Mesenchymal stem cell (in vitro differentiated cells and primary cell): Measurements from ENCODE around the gene PCGF5.

ENCODE experiments used
- DNase-seq: peaks from one replicate; pipeline ENCODE4 v3.0.0-alpha.2; 2013
- H2AFZ ChIP-seq: one replicate; pipeline ENCODE4 v1.6.1; 2013; ENCODE audit warnings: low read depth, mild to moderate bottlenecking, control low read depth, inconsistent platforms, low read length, moderate library complexity
- H2AK5ac ChIP-seq: 2 replicates; pipeline ENCODE4 v1.6.1; 2013; ENCODE audit warnings: low read length, moderate library complexity, mild to moderate bottlenecking, inconsistent platforms; ENCODE audit not compliant: severe bottlenecking
- H2BK120ac ChIP-seq: one replicate; pipeline ENCODE4 v1.6.1; 2013; ENCODE audit warnings: low read depth, mild to moderate bottlenecking, inconsistent platforms, low read length, moderate library complexity
- H2BK12ac ChIP-seq, 2 experiments: one replicate each; pipeline ENCODE4 v1.6.1; 2013; ENCODE audit warnings: inconsistent platforms in 2 of 2, low read length in 2 of 2, mild to moderate bottlenecking in 2 of 2, moderate library complexity in 2 of 2, control low read depth in 1 of 2
- H2BK15ac ChIP-seq: one replicate; pipeline ENCODE4 v1.6.1; 2013; ENCODE audit warnings: mild to moderate bottlenecking, low read depth, inconsistent platforms; ENCODE audit not compliant: poor library complexity, severe bottlenecking
- H2BK5ac ChIP-seq: 2 replicates; pipeline ENCODE4 v1.6.1; 2013; ENCODE audit warnings: low read depth, mild to moderate bottlenecking, low read length, control low read depth, inconsistent platforms; ENCODE audit not compliant: poor library complexity, severe bottlenecking
- H3K14ac ChIP-seq, 2 experiments: one replicate each; pipeline ENCODE4 v1.6.1; 2013; ENCODE audit warnings: inconsistent platforms in 2 of 2, low read length in 2 of 2, control low read depth in 1 of 2, mild to moderate bottlenecking in 1 of 2, moderate library complexity in 1 of 2
- H3K18ac ChIP-seq, 2 experiments: one replicate each; pipeline ENCODE4 v1.6.1; 2013; ENCODE audit warnings: inconsistent platforms in 2 of 2, low read length in 2 of 2, control low read depth in 1 of 2, low read depth in 1 of 2, mild to moderate bottlenecking in 1 of 2
- H3K23ac ChIP-seq, 2 experiments: one replicate each; pipeline ENCODE4 v1.6.1; 2013; ENCODE audit warnings: inconsistent platforms in 2 of 2, low read length in 2 of 2, mild to moderate bottlenecking in 2 of 2, moderate library complexity in 2 of 2, control low read depth in 1 of 2
- H3K27ac ChIP-seq: 2 replicates; pipeline ENCODE4 v1.5.1; 2013; ENCODE audit warnings: mild to moderate bottlenecking, moderate library complexity, low read length, control low read depth, inconsistent platforms; ENCODE audit not compliant: poor library complexity, severe bottlenecking
- H3K27me3 ChIP-seq, 2 experiments: 2 replicates each; pipeline versions ENCODE4 v1.6.1 to v1.7.0; 2013; ENCODE audit warnings: low read length in 2 of 2, mild to moderate bottlenecking in 2 of 2, moderate library complexity in 2 of 2, control low read depth in 1 of 2, inconsistent platforms in 1 of 2; ENCODE audit not compliant: control insufficient read depth in 1 of 2, insufficient read depth in 1 of 2
- H3K36me3 ChIP-seq, 2 experiments: 2 replicates each; pipeline versions ENCODE4 v1.6.1 to v1.7.0; 2013; ENCODE audit warnings: low read length in 2 of 2, control low read depth in 1 of 2, inconsistent platforms in 1 of 2, low read depth in 1 of 2, mild to moderate bottlenecking in 1 of 2; ENCODE audit not compliant: insufficient read depth in 2 of 2, control insufficient read depth in 1 of 2
- H3K4ac ChIP-seq, 2 experiments: one replicate each; pipeline ENCODE4 v1.6.1; 2013; ENCODE audit warnings: inconsistent platforms in 2 of 2, low read length in 2 of 2, mild to moderate bottlenecking in 2 of 2, moderate library complexity in 2 of 2, control low read depth in 1 of 2, low read depth in 1 of 2
- H3K4me1 ChIP-seq: 2 replicates; pipeline ENCODE4 v1.6.1; 2013; ENCODE audit warnings: low read depth, low read length, control low read depth; ENCODE audit not compliant: control insufficient read depth, insufficient read depth
- H3K4me2 ChIP-seq: 2 replicates; pipeline ENCODE4 v1.6.1; 2013; ENCODE audit warnings: low read length, mild to moderate bottlenecking, inconsistent platforms; ENCODE audit not compliant: poor library complexity, severe bottlenecking
- H3K4me3 ChIP-seq, 2 experiments: 2 replicates each; pipeline versions ENCODE4 v1.5.1 to v1.7.0; 2013; ENCODE audit warnings: low read length in 2 of 2, mild to moderate bottlenecking in 2 of 2, control low read depth in 1 of 2, low read depth in 1 of 2; ENCODE audit not compliant: insufficient read depth in 1 of 2
- H3K79me1 ChIP-seq: replicated peaks from 2 replicates; pipeline ENCODE4 v1.6.1; 2013; ENCODE audit warnings: mild to moderate bottlenecking, control low read depth, low read length, inconsistent platforms; ENCODE audit not compliant: poor library complexity, severe bottlenecking
- H3K9ac ChIP-seq: 2 replicates; pipeline ENCODE4 v1.7.0; 2013; ENCODE audit warnings: mild to moderate bottlenecking, low read length, moderate library complexity
- H3K9me3 ChIP-seq: 2 replicates; pipeline ENCODE4 v1.7.0; 2013; ENCODE audit warnings: mild to moderate bottlenecking, low read length; ENCODE audit not compliant: control insufficient read depth
- H4K8ac ChIP-seq: one replicate; pipeline ENCODE4 v1.6.1; 2013; ENCODE audit warnings: inconsistent platforms, mild to moderate bottlenecking, low read length, moderate library complexity
- H4K91ac ChIP-seq: one replicate; pipeline ENCODE4 v1.6.1; 2013; ENCODE audit warnings: mild to moderate bottlenecking, low read length, inconsistent platforms
- WGBS: methylation state at CpG from one replicate; pipeline ENCODE4 v1.1.7; 2013; ENCODE audit warnings: mixed read lengths; 5-methylcytosine and 5-hydroxymethylcytosine counted together

PCGF5 gene

DNA sequence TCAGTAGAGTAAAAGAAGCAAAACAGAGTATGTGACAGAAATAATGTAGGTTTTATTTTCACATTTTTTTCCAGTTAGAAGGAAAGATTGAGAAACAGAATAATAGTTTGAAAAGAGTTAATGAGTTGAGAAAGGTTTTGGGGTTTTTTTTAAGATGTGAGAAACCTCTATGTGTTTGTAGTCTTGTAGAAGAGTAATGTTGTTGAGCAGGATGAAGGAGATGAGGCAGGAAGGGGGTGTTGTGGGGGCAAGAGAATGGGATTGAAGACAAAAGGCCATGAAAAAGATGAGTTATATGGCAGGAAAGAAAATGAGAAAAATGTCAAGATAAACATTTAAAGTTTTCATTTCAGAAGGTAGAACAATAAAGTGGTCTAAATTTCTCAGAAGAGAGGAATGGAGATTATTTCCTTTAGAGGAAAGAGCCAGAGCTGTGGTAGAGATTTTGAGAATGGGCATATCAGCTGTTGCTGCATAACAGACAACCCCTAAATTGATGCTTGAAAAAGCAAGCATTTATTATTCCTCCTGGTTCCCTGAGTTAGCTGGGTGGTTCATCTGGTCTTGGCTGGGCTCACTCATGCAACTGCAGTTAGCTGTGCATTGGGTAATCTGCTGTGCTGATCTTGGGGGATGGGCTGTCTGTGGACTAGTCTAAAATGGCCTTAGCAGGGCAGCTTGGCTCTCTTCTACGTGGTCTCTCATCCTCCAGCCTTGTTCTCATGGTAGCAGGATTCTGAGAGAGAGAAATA, 27.1 kb downstream of the PCGF5 start:
- Histone ChIP-seq H3K27me3 (no peaks in the 10 kb centered on the region), H3K27ac (no peak overlapping the region), H3K4me2 (no peak overlapping the region), H3K4ac (no peak overlapping the region), H3K36me3 (peaks cover 0 to 9% of the 10 kb centered on the region in 2 experiments), H3K79me1 (peaks cover 5% of the 10 kb centered on the region), H3K18ac (no peak overlapping the region), H3K9me3 (no peaks in the 10 kb centered on the region), H3K23ac (no peak overlapping the region), H2BK15ac (no peak overlapping the region), H3K4me3 (no peak overlapping the region), H2AK5ac (no peak overlapping the region), H3K14ac (peak overlapping the region in 1 of 2 experiments; percentile 11), H2BK12ac (no peak overlapping the region), H2BK5ac (peak overlapping the region; percentile 19), H2BK120ac (no peak overlapping the region), H2AFZ (no peak overlapping the region), H4K91ac (no peak overlapping the region), H3K9ac (no peak overlapping the region), H3K4me1 (no peaks in the 10 kb centered on the region), H4K8ac (peak overlapping the region; percentile 3)
- 73% methylated on average over 1 of the region's 1 CpG for WGBS
- DNase-seq = peak; percentile 14

DNA sequence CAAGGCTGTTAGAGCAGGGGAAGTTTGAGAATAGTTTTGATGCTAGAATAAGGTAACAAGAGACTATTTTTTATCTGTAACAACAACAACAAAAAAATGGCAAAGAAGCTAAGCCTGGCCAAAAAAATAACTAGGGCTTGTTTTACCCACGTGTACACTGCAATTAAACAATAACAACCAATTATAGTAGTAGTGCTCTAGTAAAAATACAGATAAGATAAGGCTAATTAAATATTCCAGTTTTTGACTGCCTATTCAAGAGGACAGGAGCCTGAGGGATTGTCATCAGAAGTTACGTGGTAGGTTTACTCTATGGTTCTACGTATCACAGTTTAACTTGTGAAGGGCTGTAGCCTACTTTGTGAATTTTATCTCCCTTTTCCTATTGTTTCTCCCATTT, 29.2 kb downstream of the PCGF5 start:
- H3K4me3 ChIP-seq = no peak overlapping the region
- DNase-seq = no peak

DNA sequence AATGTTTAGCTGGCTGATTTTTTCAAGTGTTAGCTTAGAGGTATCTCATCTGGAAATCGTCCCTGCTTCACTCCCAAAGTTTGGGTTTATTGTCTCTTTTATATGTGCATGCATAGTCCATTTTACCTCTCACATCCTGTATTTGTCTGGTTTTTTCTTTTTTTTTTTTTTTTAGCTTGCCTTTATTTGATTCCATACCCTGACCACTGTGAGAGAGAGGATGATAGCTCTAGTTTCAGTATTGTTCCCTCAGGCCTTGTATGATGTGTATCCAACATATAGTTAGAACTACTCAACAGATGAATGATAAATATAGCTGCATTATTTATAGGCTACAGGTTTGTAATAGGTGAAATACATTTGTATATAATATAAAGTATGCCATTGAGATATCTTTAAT, 29.9 kb downstream of the PCGF5 start:
- Histone ChIP-seq H3K36me3 (peaks cover 6 to 37% of the 10 kb centered on the region in 2 experiments), H3K79me1 (peaks cover 3% of the 10 kb centered on the region), H3K4me3 (no peak overlapping the region), H3K4me1 (no peaks in the 10 kb centered on the region), H4K91ac (no peak overlapping the region), H2AK5ac (no peak overlapping the region), H3K4me2 (no peak overlapping the region), H4K8ac (no peak overlapping the region), H3K4ac (no peak overlapping the region), H2BK12ac (no peak overlapping the region), H3K9ac (no peak overlapping the region), H2BK5ac (no peak overlapping the region), H3K27ac (no peak overlapping the region), H3K9me3 (no peaks in the 10 kb centered on the region), H3K14ac (no peak overlapping the region), H2AFZ (no peak overlapping the region), H2BK15ac (no peak overlapping the region), H3K23ac (no peak overlapping the region), H2BK120ac (no peak overlapping the region), H3K27me3 (no peaks in the 10 kb centered on the region), H3K18ac (no peak overlapping the region)
- no peak for DNase-seq
- WGBS = no CpG with 5 or more reads among the region's 1 CpG

More for the DNA sequence above, 29.2 kb downstream of the PCGF5 start:
- no peak overlapping the region for H2BK120ac ChIP-seq
- no peak overlapping the region for H3K27ac ChIP-seq
- WGBS = no CpG with 5 or more reads among the region's 3 CpGs
- H3K27me3 ChIP-seq = no peaks in the 10 kb centered on the region
- no peak overlapping the region for H2AFZ ChIP-seq
- H3K36me3 ChIP-seq = peaks cover 0 to 31% of the 10 kb centered on the region in 2 experiments
- H3K9me3 ChIP-seq = no peaks in the 10 kb centered on the region
- no peak overlapping the region for H4K91ac ChIP-seq
- no peak overlapping the region for H2AK5ac ChIP-seq
- H3K4me2 ChIP-seq = no peak overlapping the region
- no peak overlapping the region for H3K18ac ChIP-seq
- H2BK15ac ChIP-seq = no peak overlapping the region
- no peak overlapping the region for H3K4ac ChIP-seq
- H3K4me1 ChIP-seq = no peaks in the 10 kb centered on the region
- no peak overlapping the region for H3K9ac ChIP-seq
- H3K79me1 ChIP-seq = peaks cover 4% of the 10 kb centered on the region
- H3K23ac ChIP-seq = no peak overlapping the region
- no peak overlapping the region for H2BK5ac ChIP-seq
- no peak overlapping the region for H4K8ac ChIP-seq
- H2BK12ac ChIP-seq = no peak overlapping the region
- H3K14ac ChIP-seq = no peak overlapping the region

DNA sequence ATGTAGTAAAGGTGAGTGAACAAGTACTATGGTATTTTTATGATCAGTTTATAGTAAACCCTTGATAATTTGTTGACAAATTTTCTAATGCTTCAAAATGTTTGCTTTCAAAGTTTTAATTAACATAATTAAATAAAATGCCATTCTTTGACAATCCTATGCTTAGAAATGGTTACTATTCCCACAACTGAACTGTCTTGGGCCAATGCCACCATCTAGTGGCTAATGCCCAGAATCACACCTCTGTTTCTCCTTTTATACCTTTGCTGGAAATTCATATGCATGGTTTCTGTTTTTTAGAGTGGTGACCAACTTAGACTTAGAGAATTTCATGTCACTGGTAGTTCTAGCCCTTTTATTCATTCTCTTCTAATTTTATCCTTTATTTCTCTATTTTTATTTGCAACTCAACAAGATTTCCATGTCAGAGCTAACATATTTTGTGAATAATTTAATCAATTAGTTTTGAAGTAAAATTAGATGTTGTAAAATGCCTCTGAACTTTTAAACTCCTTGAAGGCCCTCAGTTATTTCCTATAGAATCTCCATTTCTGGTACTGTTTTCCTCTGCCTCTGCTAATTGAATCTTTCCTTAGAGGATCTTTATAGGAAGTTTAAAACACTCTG, 31.1 kb downstream of the PCGF5 start:
- no peaks in the 10 kb centered on the region for H3K9me3 ChIP-seq
- peak; percentile 69 for DNase-seq
- no peak overlapping the region for H3K4ac ChIP-seq
- no peaks in the 10 kb centered on the region for H3K4me1 ChIP-seq
- no peak overlapping the region for H3K4me3 ChIP-seq
- no peak overlapping the region for H2BK5ac ChIP-seq
- no peak overlapping the region for H2BK12ac ChIP-seq
- H3K4me2 ChIP-seq = no peak overlapping the region
- peaks cover 3% of the 10 kb centered on the region for H3K79me1 ChIP-seq
- no peak overlapping the region for H2AK5ac ChIP-seq
- H4K91ac ChIP-seq = no peak overlapping the region
- no peaks in the 10 kb centered on the region for H3K27me3 ChIP-seq
- no peak overlapping the region for H3K14ac ChIP-seq
- no peak overlapping the region for H3K27ac ChIP-seq
- H2BK15ac ChIP-seq = no peak overlapping the region
- H3K36me3 ChIP-seq = peaks cover 6 to 39% of the 10 kb centered on the region in 2 experiments
- H2AFZ ChIP-seq = no peak overlapping the region
- no peak overlapping the region for H3K9ac ChIP-seq
- H4K8ac ChIP-seq = no peak overlapping the region
- H3K23ac ChIP-seq = no peak overlapping the region
- no peak overlapping the region for H3K18ac ChIP-seq
- no peak overlapping the region for H2BK120ac ChIP-seq
